NCI-H1105 treated with DMSO at 0.1 percent for 48 hours (cell line): ENCODE data around the gene EMC1.
"Not testable (repeated sequence)": the region's sequence is repeated elsewhere in the genome, so short reads cannot be mapped to it uniquely, and the experiment has no call there.

Experiments used
- DNase-seq: peaks from one replicate; lab custom pipeline; 2025; lab: John Stamatoyannopoulos, UW

The EMC1 gene

DNA sequence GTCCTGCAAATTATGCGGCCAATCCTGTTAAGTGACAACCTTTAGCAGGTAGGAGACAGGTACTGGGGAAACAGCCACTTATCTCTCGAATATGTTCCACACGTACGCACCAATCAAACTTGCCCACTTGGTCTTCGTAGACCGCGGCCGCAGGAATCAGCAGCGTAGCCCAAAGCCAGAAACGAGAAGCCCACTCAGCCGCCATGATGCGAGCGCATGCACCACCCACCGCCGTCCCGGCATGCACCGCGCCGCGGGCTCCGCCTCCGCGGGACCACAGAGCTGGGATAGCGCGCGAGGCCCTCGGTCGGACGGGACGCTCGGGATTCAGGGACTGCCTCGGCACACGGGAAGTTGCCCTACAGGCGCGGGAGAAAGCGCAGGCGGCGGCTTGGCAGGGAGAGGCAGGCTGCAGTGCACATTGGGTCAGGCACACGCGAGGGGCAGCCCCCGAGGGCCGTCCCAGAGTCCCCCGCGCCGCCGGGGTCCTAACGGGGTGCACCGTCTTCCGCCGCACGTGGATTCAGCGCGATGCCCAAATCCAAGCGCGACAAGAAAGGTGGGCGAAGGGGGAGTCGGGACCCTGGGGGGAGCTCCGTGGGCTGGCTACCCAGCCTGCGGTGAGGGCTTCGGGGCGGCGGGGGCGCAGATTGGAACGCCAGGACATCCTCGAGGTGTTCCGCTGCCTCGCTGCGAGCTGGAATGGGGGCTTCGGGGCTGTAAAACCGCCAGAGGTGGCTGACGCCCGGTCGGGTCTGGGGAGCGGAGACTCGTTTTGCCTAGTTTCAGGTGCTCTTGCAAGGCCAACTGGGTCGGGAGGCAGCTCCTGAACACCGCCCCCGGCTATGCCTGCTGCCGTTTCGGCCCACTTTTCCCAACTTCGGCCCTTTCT, at the start of gene EMC1, which contains the start of gene MRTO4:
Gene EMC1, minus strand, starts transcription at position 220 of the 892 bp plus-strand sequence. Its CDS starts 15 bp downstream, at position 205.
Gene MRTO4, plus strand, starts transcription at position 501 of the 892 bp plus-strand sequence. Its CDS starts 31 bp downstream, at position 532.
- peak; percentile 74 for DNase-seq

DNA sequence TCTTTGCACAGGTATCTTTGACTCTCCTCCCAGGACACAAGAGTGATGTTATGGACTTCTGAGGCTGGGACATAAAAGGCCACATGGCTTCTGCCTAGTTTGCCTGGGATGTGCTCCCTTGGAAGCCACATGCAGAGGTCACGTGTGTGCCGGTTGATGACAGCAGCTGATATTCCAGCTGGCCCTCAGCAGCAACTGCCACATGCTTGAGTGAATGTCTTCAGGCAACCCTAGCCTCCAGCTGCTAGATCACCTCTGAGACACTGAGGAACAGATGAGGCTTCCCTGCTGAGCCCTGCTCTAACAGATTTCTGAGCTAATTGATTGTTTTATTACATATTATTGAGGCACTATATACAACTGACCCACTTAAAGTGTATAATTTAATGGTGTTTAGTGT, 48.9 kb upstream of the EMC1 start:
- DNase-seq, result no peak

DNA sequence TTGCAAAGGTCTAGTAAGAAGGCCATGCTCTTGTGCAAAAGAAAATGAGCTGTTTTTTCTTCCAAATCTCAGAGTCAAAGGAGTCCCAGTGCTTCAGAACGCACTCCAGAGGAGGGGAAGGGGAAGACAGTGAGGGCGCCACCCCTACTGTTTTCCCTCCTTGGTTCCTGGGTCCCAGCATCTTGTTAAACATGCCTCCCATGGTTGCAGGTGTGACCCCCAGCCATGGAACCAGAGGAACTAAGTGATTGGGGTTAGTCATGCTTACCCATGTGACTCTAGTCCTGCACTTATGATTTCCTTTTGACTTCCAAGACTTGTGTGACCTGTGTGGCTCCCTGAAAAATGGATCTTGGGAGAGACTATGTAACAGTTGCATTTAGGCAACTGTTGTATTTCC, 43.3 kb upstream of the EMC1 start:
- no peak for DNase-seq

DNA sequence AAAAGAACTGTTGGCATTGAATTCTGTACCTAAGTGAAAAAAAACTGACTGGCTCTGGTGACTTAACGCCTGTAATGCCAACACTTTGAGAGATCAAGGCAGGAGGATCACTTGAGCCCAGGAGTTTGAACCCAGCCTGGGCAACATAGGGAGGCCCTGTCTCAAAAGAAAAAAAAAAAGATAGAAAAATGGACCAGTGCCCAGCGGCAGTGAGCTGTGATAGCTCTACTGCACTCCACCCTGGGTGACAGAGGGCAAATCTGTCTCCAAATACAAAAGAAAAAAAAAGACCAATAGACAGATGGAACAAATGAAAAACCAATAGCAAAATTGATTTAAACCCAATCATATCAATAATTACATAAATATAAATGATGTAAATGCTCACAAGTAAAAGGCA, 37.9 kb upstream of the EMC1 start:
- no peak for DNase-seq

DNA sequence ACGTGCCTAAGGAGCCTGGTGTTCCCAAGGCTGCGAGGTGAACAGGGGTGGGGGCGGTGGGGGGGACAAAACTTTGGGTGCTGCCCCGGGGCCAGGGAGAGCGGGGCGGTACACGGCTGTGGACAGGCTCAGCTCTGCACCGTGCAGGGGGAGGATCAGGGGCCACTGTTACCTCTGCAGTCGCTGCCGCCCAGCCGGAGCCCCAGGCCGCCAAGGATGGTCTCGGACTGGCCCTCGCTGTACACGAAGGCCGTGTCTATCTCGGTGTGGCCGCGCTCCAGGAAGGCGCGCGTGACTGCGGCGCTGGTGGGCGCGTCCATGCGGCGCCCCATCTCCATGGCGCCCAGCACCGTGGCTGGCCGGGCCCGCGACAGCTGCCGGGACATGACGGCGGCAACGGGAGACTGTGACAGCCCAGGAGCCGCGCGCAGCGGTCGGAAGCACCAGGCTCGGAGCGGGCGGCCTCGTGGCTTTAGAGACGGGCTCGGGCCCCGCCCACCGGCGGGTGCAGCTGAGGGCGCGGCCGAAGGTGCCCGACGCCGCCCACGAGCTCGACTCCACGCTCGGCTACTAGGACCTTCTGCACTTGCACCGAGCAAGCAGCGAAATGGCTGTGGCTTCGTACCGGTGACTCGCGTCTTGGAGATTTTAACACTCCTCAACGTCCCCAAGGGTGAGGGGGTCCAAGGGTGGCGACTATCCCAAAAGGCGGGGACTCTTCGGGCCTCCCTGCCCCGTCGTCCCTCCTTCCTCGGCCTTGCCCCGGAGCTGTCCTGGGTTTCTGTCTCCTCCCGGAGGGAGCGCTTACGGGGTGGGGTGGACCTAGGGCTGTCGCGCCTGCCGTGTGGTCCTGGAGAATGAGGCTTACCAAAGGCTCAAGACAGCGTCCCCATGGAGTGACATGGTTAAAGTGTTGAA, 37.3 kb upstream of the EMC1 start, which contains the start of gene AKR7A3:
Gene AKR7A3, minus strand, starts transcription at position 447 of the 918 bp plus-strand sequence. Its CDS starts 61 bp downstream, at position 386.
- not testable (repeated sequence) for DNase-seq

DNA sequence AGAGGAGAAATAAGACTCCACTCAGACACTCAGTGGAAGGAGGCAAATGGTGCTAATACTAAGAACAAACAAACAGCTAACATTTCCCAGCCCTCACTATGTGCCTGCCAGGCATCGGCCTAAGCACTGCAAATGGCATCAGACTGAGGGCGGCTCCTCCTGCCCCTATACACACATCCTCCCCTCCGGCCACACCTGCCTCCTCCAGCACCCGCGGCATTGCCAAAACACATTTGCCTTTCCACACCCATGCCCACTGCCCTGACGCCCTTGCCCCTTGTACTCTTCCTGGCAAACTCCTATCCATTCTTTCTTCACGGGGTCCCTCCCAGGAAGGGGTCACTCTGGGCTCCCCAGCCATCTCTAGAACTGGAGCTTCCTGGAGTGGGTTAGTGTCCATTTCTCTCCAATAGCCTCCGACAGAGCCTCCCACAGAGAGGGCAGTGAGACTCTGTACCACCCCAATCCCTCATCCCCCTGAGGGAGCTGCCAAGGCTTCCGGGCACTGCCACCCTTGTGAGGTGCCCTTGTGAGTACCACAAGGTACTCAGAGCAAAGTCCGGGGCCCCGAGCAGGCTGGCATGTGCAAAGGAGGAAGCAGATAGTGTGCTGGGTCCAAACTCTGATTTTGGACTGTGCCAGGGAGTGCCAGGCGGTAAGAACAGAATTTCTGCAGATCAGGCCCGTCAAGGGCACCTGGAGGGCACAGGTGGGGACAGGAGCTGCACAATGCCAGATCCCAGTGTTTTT, 36.3 kb upstream of the EMC1 start:
- DNase-seq, result no peak

DNA sequence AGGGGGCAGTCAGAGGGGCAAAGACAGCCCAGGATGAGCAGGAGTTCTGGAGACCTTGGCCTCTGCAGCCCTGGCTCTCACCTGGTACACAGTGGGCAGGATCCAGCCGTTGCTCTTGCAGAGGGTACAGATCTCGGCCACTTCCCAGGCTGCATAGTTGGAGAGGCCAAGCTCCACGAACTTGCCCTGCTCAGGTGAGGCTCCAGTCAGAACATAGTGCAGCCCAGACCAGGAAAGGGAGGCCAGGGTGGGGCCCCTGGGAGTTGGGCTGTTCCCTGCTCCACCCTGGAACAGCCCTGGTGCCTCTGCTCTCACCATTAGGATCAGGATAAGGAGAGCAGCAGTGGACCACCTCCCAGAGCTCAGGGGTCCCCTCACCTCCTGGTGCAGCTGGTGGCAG, 34.5 kb upstream of the EMC1 start:
- DNase-seq, result not testable (repeated sequence)

DNA sequence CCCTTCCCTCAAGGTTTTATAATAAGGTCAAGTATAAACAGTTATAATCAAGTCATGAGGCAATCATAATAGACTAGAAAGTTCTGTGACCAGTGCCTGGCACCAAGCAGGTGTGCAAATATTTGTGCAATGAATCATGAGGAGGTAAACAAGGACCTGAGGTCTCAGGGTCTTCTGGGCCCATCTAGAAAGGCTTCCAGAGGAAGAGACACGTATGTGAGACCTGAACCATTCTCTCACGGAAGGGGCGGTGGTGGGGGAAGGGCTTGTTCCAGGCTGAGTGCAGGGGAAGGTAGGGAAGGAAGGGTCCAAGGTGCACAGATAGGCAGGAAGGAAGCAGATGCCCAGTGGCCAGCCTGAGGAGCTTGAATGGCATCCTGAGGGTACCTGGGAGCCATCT, 34.0 kb upstream of the EMC1 start:
- not testable (repeated sequence) for DNase-seq

DNA sequence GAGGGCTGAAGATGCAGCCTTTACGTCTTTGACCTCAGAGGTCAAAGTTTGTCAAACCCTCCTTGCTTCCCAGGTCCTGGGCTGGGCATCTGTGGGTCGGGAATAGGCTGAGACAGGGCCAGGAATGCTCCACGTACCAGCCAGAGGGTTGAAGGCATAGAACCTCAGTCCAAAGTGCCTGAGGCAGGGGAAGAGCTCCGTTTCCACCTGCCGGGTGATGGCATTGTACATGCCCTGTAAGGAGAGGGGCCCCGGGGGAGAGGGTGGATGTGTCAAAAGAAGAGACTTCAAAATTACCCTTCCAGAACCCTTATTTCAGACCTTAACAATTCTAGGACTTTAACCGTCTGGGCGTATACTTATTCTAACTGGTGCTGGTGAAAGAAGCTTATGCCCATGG, 33.6 kb upstream of the EMC1 start:
- DNase-seq, result no peak

DNA sequence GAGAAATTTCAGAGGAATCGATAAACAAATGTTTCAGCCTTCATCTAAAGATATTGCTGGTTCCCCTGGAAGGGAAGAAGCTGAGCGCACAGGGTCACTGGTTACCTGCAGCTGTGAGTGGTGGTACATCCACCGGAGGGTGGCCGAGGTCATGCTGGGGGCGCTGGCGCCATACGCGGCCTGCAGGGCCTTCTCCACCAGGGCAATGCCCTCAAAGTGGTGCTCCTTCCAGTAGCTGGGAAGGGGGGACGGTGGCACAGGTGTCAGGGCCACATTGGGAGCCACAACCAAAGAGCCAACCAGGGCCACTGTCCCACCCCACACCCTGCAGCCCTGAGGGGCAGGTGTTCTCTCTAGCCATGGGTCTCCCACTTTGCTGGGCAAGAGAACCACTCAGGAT, 32.6 kb upstream of the EMC1 start:
- DNase-seq, result no peak

DNA sequence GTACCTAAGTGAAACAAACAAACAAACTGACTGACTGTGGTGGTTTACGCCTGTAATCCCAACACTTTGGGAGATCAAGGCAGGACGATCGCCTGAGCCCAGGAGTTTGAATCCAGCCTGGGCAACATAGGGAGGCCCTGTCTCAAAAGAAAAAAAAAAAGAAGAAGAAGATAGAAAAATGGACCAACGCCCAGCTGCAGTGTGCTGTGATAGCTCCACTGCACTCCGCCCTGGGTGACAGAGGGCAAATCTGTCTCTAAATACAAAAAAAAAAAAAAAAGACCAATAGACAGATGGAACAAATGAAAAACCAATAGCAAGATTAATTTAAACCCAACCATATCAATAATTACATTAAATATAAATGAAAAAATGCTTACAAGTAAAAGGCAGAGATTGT, 23.3 kb upstream of the EMC1 start:
- no peak for DNase-seq

DNA sequence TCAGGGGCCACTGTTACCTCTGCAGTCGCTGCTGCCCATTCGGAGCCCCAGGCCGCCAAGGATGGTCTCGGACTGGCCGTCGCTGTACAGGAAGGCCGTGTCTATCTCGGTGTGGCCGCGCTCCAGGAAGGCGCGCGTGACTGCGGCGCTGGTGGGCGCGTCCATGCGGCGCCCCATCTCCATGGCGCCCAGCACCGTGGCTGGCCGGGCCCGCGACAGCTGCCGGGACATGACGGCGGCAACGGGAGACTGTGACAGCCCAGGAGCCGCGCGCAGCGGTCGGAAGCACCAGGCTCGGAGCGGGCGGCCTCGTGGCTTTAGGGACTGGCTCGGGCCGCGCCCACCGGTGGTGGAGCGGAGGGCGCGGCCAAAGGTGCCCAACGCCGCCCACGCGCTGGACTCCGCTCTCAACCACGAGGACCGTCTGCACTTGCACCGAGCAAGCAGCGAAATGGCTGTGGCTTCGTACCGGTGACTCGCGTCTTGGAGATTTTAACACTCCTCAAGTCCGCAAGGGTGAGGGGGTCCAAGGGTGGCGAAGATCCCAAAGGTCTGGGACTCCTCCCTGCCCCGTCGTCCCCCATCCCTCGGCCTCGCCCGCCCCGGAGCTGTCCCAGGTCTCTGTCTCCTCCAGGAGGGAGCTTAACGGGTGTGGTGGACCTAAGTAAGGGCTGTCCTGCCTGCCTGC, 22.7 kb upstream of the EMC1 start:
- not testable (repeated sequence) for DNase-seq

DNA sequence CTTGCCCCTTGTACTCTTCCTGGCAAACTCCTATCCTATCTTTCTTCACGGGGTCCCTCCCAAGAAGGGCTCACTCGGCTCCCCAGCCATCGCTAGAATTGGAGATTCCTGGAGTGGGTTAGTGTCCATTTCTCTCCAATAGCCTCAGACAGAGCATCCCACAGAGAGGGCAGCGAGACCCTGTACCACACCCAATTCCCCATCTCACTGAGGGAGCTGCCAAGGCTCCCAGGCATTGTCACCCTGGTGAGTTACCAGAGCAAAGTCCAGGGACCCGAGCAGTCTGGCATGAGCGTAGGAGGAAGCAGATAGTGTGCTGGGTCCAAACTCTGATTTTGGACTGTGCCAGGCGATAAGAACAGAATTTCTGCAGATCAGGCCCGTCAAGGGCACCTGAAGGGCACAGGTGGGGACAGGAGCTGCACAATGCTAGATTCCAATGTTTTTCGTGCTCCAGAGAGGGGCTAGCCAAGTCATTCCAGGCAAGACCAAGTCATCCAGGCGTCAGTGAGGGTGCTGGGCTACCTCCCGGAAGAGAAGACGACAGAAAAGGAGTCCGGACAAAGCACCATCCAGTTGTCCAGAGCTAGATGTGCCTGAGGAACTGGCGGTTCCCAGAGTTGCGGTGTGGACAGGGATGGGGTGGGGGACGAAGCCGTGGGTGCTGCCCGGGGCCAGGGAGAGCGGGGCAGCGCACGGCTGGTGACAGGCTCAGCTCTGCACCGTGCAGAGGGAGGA, 22.0 kb upstream of the EMC1 start:
- DNase-seq, result no peak

DNA sequence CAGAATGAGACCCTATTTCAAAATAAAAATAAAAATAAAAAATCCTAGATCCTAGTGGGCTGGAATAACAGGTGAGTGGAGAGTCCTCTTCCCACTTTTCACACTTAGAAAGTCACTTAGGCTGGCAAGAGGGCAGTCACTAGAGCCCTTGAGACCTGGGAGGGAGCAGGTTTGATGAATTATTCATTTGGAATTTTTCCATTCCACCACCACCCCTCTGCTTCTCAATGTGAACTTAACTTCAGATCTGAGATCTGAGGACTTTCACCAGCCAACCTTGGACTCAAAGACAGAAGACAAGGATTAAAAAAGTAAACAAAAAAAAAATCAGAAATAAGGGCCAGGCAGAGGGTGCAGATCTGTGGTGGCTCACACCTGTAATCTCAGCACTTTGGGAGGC, 20.7 kb upstream of the EMC1 start:
- DNase-seq, result no peak

DNA sequence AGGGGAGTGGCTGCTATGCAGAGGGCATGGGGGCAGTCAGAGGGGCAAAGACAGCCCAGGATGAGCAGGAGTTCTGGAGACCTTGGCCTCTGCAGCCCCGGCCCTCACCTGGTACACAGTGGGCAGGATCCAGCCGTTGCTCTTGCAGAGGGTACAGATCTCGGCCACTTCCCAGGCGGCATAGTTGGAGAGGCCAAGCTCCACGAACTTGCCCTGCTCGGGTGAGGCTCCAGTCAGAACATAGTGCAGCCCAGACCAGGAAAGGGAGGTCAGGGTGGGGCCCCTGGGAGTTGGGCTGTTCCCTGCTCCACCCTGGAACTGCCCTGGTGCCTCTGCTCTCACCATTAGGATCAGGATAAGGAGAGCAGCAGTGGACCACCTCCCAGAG, 19.0 kb upstream of the EMC1 start:
- not testable (repeated sequence) for DNase-seq

DNA sequence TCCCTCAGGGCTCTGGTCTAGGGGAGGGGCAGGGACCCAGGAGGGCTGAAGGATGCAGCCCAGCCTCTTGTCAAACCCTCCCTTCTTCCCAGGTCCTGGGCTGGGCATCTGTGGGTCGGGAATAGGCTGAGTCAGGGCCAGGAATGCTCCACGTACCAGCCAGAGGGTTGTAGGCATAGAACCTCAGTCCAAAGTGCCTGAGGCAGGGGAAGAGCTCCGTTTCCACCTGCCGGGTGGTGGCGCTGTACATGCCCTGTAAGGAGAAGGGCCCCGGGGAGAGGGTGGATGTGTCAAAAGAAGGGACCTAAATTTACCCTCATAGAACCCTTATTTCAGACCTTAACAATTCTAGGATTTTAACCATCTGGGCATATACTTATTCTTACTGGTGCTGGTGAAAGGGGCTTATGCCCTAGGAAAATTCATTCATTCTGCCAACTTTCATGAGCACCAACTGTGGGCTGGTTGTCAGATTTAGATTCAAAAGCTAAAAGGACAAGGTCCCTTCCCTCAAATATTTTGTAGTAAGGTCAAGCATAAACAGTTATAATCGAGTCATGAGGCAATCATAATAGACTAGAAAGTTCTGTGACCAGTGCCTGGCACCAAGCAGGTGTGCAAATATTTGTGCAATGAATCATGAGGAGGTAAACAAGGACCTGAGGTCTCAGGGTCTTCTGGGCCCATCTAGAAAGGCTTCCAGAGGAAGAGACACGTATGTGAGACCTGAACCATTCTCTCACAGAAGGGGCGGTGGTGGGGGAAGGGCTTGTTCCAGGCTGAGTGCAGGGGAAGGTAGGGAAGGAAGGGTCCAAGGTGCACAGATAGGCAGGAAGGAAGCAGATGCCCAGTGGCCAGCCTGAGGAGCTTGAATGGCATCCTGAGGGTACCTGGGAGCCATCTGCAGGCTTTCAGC, 18.4 kb upstream of the EMC1 start:
- DNase-seq, result not testable (repeated sequence)

DNA sequence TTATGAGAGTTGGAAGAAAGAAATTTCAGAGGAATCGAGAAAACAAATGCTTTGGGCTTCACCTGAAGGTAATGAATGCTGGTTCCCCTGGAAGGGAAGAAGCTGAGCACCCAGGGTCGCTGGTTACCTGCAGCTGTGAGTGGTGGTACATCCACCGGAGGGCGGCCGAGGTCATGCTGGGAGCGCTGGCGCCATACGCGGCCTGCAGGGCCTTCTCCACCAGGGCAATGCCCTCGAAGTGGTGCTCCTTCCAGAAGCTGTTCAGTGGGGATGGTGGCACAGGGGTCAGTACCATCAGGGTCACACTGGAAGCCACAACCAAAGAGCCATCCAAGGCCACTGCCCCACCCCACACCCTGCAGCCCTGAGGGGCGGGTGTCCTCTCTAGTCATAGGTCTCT, 17.1 kb upstream of the EMC1 start:
- no peak for DNase-seq

DNA sequence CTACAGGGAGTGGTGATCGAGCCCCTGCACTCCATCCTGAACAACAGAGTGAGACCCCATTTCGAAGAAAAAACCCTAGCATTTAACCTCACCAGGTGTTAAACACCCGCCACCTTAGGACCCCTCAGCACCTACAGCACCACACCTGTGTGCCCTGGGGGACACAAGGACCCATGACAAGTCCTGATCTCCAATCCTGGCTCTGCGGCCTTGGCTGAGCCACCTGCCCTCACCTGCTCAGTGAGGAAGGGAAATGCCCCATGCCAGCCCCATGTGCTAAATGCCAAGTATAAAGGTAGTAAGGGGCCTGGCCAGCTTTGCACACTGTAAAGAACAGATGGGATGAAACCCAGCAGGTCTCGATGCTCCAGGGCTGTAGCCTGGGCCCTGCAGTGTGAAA, 11.4 kb upstream of the EMC1 start:
- DNase-seq, result no peak

DNA sequence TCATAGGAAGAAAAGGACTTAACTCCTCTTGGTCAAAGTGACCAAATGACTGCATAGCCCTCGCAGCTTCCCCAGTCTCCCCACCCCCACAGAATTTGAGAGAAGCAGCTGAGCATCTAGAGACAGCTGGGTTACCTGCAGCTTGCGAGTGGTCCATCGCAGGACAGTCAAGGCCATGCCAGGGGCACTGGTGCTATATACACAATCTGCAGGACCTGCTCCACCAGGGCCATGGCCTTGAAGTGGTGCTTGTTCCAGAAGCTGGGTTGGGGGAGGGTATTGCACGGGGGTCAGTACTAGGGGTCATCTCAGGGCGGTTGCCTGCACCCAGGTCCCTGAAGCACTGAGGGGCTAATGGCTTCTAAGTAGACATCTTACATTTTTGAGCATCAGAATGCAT, 10.7 kb upstream of the EMC1 start:
- DNase-seq, result no peak
